ENCODE measurements around the gene PIGS. TPM values are rescaled to one million over a fixed set of nuclear protein-coding genes. Genes with fewer than 3 reads are reported as not detected.

PIGS gene
- total RNA-seq, 2 donors from 2014 or later = 33.2 to 38.9 TPM

DNA sequence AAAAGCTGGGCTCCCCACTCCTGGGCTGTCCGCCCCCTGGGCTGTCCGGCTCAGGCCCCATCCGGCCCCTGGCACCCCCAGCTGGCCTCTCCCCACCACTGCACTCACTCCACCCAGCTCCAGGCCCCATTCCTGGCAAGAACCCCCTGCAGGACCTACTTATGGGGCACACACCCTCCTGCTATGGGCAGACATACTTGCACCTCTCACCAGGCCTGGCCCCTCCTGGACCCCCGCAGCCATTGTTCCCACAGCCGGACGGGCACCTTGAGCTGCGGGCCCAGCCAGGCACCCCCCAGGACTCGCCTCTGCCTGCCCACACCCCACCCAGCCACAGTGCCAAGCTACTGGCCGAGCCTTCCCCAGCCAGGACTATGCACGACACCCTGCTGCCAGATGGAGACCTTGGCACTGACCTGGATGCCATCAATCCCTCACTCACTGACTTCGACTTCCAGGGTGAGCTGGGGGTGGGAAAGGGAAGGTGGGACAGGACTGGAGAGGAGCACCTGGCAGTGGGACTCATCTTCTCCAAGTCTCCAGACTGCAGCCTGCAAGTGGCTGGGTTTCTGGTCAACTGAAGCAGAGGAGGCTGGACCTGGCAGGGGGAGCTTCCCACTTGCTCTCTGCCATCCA lies 36.5 kb downstream of the PIGS start:
- H3K27ac Mint-ChIP-seq = no peak overlapping the region
- H3K27me3 Mint-ChIP-seq = no peaks in the 10 kb centered on the region
- no peaks in the 10 kb centered on the region for H3K9me3 Mint-ChIP-seq
- no peaks in the 10 kb centered on the region for H3K4me1 Mint-ChIP-seq
- no peak for ATAC-seq (replicated peaks)
- H3K36me3 Mint-ChIP-seq (ENCODE audit: low read depth) = no peaks in the 10 kb centered on the region
- H3K4me3 Mint-ChIP-seq = no peak overlapping the region

DNA sequence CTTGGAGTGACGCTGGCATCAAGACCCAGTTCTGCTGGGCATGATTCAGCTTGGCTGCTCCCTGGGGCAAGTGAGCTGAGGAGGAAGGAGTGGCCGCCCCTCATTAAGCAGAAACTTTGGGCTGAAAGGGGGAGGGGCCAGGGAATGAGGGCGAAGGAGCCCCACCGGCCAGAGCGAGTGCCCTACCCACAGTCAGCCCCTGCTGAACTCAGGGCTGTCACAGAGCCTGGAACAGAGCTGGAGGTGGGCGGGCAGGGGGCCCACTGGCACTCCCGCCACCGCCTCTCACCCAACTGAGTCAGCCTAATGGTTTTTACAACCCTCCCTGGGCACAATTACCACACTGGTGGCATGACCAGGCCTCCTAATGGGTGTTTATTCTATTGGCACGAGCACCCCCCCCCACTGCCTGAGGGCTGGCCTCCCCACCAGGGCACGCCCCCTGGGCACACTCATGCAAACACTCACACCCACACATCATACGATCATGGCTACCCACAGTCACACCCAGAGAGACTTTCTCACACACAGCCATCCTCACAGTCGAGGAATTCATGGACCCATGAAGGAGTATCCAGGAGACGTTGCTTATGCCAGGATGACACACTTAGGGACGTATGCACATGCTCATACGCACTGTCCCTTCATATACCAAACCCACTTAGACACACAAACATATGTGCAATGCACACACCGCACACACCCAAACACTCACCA lies 38.1 kb downstream of the PIGS start:
- no peak for ATAC-seq (replicated peaks)

DNA sequence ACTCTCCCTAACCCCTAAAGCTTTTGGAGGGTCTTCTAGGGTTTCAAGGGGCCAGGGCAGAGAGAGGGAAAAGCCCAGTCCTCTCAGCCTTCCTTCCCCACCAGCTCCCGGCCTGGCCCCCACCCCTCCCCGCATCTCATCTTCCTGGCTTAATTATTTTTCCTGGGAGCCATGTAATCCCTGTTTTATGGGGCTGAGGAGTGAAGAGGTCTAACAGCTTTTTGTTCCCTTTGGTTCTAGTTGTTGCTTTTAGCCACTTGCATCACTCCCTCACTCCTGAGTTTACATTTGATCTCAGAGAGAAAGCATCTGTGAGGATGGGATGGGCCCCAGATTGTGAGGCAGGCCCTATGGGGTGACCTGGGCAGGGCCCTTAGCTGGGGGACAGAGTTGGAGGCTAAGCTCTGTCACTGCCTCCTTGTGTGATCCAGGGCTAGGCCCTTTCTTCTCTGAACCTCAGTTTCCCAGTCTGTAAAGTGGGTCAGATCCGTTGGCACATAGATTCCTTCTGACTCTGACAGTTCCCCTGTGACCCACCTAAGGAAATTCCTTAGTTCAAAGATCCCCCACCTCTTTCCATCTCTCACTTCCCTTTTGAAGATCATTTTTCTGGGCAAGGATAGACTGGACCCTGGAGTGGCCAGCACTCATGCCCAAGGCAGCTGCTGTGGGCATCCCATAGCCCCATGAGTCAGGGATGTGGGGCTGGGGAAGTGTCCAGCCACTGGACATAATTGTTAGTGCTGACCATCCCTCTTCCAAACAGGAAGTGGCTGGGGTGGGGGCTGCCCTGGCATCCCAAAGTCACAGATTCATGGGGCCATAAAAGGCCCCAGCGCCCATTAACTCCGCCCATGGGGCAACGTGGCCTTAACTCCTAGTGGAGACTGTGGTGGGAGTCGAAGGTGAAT lies 39.0 kb downstream of the PIGS start:
- no peaks in the 10 kb centered on the region for H3K9me3 Mint-ChIP-seq
- no peak overlapping the region for H3K4me3 Mint-ChIP-seq
- no peak for ATAC-seq (replicated peaks)
- no peaks in the 10 kb centered on the region for H3K27me3 Mint-ChIP-seq
- H3K27ac Mint-ChIP-seq = no peak overlapping the region
- H3K4me1 Mint-ChIP-seq = no peaks in the 10 kb centered on the region
- no peaks in the 10 kb centered on the region for H3K36me3 Mint-ChIP-seq (ENCODE audit: low read depth)

More for the DNA sequence above, 38.1 kb downstream of the PIGS start:
- H3K27me3 Mint-ChIP-seq = no peaks in the 10 kb centered on the region
- H3K27ac Mint-ChIP-seq = no peak overlapping the region
- no peak overlapping the region for H3K4me3 Mint-ChIP-seq
- no peaks in the 10 kb centered on the region for H3K36me3 Mint-ChIP-seq (ENCODE audit: low read depth)
- H3K4me1 Mint-ChIP-seq = no peaks in the 10 kb centered on the region
- H3K9me3 Mint-ChIP-seq = no peaks in the 10 kb centered on the region

DNA sequence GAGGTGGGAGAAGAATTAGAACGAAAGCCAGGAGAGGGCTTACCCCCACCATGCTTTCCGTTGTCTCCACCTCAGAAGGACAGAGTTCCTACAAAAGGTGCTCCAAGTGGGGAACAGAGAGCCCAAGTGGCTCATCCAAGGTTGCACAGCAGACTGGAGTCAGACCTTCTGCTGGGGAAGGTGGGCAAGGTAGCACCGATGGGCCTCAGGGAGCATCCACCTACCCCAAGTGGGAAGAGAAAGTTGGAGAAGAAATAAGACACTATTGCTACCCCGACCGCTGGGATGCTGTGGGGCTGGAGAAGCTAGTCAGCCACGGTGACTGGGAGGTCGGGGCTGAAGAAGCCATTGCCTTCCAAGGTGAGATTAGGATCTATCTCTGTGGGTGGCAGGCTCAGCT lies 40.4 kb downstream of the PIGS start:
- Mint-ChIP-seq H3K27me3 (no peaks in the 10 kb centered on the region), H3K27ac (no peak overlapping the region)

DNA sequence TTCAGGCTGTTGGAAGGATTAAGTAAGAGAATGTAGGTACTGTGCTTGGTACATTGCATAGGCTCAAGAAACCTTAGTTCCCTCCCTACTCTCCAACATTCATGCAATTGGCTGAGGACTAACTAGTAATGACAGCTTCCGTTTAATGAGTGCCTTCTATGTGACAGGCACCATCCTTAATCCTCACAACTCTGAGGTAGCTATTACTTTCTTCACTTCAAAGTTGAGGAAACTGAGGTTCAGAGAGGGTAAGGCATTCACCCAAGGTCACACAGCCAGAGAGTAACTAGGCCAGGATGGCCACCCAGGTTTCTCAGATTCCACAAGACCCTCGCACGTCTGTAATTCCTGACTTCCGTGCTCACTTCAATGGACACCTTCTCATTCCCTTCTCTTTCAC lies 41.1 kb downstream of the PIGS start:
- H3K27me3 Mint-ChIP-seq = no peaks in the 10 kb centered on the region
- H3K9me3 Mint-ChIP-seq = no peaks in the 10 kb centered on the region
- H3K4me3 Mint-ChIP-seq = no peak overlapping the region
- ATAC-seq (replicated peaks) = no peak
- no peaks in the 10 kb centered on the region for H3K36me3 Mint-ChIP-seq (ENCODE audit: low read depth)
- H3K27ac Mint-ChIP-seq = no peak overlapping the region
- no peaks in the 10 kb centered on the region for H3K4me1 Mint-ChIP-seq

More for the DNA sequence above, 40.4 kb downstream of the PIGS start:
- Mint-ChIP-seq H3K9me3 (no peaks in the 10 kb centered on the region), H3K4me3 (no peak overlapping the region), H3K36me3 (ENCODE audit: low read depth) (no peaks in the 10 kb centered on the region), H3K4me1 (no peaks in the 10 kb centered on the region)
- no peak for ATAC-seq (replicated peaks)

DNA sequence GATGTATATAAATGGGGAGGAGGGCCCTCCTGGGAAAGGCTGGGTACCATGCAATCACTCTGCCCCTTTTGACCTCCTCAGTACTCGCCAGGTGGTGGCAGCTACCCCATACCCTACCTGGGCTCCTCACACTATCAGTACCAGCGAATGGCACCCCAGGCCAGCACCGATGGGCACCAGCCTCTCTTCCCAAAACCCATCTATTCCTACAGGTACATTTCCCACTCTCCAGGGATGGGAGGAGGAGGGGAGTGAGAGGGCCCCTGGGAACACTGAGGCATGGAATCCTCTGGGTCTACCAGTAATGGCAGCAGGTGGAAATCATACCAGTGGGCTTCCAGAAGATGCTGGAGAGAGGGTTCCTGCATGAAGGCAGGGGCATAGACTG lies 42.3 kb downstream of the PIGS start:
- no peaks in the 10 kb centered on the region for H3K36me3 Mint-ChIP-seq (ENCODE audit: low read depth)
- no peaks in the 10 kb centered on the region for H3K27me3 Mint-ChIP-seq
- H3K27ac Mint-ChIP-seq = no peak overlapping the region
- H3K4me1 Mint-ChIP-seq = no peaks in the 10 kb centered on the region
- no peaks in the 10 kb centered on the region for H3K9me3 Mint-ChIP-seq
- ATAC-seq (replicated peaks) = no peak
- no peak overlapping the region for H3K4me3 Mint-ChIP-seq

DNA sequence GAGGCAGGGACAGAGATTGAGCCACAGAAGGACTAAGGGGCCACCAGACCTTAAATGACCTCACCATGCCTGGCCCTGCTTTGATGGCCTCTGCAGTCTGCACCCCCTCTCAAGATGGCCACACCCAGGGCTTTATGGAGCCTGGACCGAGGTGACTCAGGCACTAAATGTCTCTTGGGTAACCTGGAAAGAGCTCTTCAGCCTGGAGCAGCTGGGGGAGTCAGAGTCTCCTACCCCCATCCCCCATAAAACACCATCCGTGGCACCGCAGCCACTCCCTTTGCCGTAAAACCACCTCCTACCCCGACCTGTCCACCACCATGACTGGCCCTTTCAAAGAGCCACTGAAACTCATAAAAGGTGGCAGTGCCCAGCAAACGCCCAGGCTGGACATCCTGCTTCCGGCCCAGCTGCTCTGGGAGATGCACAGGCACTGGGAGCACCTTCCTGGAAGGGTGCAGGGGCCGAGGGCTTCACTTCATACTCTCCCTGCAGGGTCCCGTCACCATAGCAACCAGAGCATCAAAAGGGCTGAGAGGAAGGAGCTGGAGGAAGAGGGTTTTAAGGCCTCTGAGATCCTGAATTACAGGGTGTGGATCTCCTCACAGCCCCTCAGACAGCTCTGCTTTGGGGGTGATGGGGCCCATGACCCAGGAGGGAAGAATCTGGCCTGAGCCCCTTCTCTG lies 42.9 kb downstream of the PIGS start:
- H3K27me3 Mint-ChIP-seq = no peaks in the 10 kb centered on the region
- H3K36me3 Mint-ChIP-seq (ENCODE audit: low read depth) = no peaks in the 10 kb centered on the region
- H3K27ac Mint-ChIP-seq = no peak overlapping the region
- no peaks in the 10 kb centered on the region for H3K9me3 Mint-ChIP-seq
- no peaks in the 10 kb centered on the region for H3K4me1 Mint-ChIP-seq
- no peak for ATAC-seq (replicated peaks)
- H3K4me3 Mint-ChIP-seq = no peak overlapping the region

DNA sequence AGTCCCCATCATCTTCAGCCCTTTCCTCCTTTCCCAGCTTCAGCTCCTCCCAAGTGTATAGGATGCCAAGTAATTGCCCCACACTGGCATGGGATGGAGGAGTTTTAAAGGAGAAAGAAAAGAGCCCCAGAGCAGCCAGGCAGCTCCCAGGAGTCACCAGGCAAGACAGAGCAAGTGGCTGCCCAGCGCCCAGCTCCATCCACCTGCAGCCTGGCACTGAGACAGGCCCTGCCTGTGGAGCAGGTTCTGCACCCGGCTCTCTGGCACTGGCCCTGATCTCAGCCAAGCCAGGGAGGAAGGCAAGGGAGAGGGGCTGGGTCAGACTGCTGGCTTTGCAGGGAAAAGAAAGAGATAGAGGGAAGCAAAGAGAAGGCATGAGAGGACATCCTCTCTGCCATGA lies 43.5 kb downstream of the PIGS start:
- H3K27me3 Mint-ChIP-seq = no peaks in the 10 kb centered on the region
- no peak overlapping the region for H3K27ac Mint-ChIP-seq
- H3K36me3 Mint-ChIP-seq (ENCODE audit: low read depth) = no peaks in the 10 kb centered on the region

DNA sequence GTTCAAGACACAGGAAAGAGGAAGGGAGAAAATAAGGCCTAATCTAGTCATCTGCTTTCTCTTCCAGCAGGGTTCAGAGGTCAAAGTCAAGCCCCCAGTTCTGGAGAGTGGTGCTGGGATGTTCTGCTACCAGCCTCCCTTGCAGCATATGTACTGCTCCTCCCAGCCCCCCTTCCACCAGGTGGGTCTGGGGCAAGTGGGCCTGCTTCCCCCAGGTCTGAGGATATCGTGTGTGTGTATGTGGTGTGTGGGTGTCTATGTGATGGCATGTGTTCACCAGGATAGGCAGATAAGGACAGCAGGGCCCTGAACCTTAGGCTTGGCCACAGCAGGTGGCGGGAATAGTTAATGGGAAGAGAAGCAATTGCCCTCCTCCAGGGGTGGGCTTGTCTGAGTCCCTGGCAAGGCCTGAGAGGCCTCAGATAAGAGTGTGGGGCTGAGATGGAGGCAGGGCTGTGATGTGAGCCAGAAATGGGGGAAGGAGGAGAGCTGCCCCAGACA lies 44.1 kb downstream of the PIGS start:
- Mint-ChIP-seq H3K27ac (no peak overlapping the region), H3K9me3 (no peaks in the 10 kb centered on the region), H3K4me3 (no peak overlapping the region), H3K4me1 (no peaks in the 10 kb centered on the region), H3K27me3 (no peaks in the 10 kb centered on the region), H3K36me3 (ENCODE audit: low read depth) (no peaks in the 10 kb centered on the region)
- no peak for ATAC-seq (replicated peaks)

More for the DNA sequence above, 43.5 kb downstream of the PIGS start:
- Mint-ChIP-seq H3K4me3 (no peak overlapping the region), H3K9me3 (no peaks in the 10 kb centered on the region), H3K4me1 (no peaks in the 10 kb centered on the region)
- ATAC-seq (replicated peaks) = no peak

DNA sequence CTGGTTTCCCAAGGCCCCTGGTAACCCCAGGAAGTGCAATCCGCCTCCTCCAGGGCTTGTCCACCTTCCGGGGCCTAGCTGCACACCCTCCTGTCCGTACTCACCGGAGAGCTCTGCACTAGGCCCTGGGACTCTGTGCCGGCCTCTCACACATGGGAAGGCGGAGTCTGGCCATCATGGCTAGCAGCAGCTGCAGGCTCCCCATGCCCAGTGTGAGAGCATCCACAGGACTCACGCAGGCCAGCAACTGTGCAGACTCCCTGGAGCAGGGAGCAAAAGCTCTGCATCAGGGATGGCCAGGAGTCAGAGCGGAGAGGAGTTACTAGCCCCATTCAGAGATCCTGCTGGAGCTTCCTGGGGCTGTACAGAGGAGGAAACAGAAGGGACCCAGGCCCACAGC lies 44.9 kb downstream of the PIGS start:
- Mint-ChIP-seq H3K36me3 (ENCODE audit: low read depth) (no peaks in the 10 kb centered on the region), H3K27ac (no peak overlapping the region), H3K4me3 (no peak overlapping the region), H3K9me3 (no peaks in the 10 kb centered on the region), H3K4me1 (no peaks in the 10 kb centered on the region), H3K27me3 (no peaks in the 10 kb centered on the region)
- no peak for ATAC-seq (replicated peaks)

DNA sequence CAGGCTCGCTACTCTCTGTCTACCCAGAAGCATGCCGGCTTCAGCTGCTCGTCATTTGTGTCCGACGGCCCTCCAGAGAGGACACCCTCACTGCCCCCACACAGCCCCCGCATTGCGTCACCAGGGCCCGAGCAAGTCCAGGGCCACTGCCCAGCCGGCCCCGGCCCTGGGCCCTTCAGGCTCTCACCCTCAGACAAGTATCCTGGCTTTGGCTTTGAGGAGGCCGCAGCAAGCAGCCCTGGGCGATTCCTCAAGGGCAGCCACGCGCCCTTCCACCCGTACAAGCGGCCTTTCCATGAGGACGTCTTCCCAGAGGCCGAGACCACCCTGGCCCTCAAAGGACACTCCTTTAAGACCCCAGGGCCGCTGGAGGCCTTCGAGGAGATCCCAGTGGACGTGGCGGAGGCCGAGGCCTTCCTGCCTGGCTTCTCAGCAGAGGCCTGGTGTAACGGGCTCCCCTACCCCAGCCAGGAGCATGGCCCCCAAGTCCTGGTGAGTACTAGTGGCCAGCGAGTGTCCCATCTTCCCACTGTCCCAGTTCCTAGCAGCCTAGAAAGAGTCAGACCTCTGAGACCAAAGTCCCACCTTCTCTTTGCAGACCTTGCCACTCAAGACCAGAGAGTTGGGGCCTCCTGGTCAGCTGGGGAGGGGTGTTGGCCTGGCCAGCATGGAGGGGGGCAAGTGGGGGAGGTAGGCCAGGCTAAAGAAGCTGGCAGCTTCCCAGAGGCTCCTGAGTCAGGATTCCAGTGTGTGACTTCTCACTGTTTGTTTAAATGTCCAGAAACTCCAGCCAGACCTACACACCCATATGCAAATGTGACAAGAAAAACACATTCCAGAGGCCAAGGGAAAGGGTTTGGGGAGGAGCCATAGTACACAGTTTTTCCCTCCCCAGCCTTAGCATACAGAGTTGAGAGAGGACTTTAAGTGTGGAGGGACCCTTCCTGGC lies 46.6 kb downstream of the PIGS start:
- no peaks in the 10 kb centered on the region for H3K9me3 Mint-ChIP-seq
- no peaks in the 10 kb centered on the region for H3K4me1 Mint-ChIP-seq
- H3K4me3 Mint-ChIP-seq = no peak overlapping the region
- ATAC-seq (replicated peaks) = no peak
- no peak overlapping the region for H3K27ac Mint-ChIP-seq
- H3K27me3 Mint-ChIP-seq = no peaks in the 10 kb centered on the region
- H3K36me3 Mint-ChIP-seq (ENCODE audit: low read depth) = no peaks in the 10 kb centered on the region

DNA sequence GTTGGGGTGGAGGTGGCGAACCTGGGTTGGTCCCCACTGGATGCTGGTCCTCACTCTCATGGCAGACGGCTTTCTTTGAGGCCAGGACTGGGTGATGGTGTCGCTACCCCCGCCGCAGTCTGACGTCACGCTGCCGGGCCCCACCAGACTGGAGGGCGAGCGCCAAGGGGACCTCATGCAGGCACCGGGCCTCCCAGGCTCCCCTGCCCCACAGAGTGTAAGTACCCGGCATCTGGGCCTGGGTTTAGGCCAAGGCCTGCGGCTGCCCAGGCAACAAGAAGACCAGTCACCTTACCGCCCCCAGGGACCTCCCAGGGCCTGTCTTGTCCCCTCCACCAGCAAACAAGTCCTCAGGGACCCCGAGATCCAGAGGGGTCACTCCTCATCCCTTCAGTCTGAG lies 47.4 kb downstream of the PIGS start:
- Mint-ChIP-seq H3K4me1 (no peaks in the 10 kb centered on the region), H3K4me3 (no peak overlapping the region), H3K27me3 (no peaks in the 10 kb centered on the region), H3K27ac (no peak overlapping the region), H3K36me3 (ENCODE audit: low read depth) (no peaks in the 10 kb centered on the region), H3K9me3 (no peaks in the 10 kb centered on the region)
- ATAC-seq (replicated peaks) = no peak

DNA sequence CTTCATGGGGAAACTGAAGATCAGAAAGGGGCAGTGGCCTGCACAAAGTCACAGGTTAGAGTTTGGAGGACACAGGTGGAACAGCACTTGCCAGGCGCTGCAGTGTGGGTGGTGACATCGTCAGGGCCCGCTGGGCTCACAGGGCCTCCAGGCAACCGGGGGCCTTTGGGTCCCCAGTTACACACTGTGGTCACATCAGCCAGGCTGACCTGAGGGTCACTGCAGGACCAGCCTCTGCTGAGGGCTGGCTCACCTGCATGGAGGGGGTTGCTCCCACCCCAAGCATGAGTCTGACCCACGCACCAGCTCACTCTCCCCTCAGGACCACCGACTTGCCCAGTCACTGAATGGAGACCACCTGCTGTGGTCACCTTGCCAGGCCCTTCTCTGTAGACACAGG lies 48.1 kb downstream of the PIGS start:
- ATAC-seq (replicated peaks) = no peak
- no peaks in the 10 kb centered on the region for H3K27me3 Mint-ChIP-seq
- no peaks in the 10 kb centered on the region for H3K9me3 Mint-ChIP-seq
- no peaks in the 10 kb centered on the region for H3K4me1 Mint-ChIP-seq
- no peak overlapping the region for H3K4me3 Mint-ChIP-seq
- H3K36me3 Mint-ChIP-seq (ENCODE audit: low read depth) = no peaks in the 10 kb centered on the region
- H3K27ac Mint-ChIP-seq = no peak overlapping the region

All from activated T-helper 17 cell treated with anti-CD3 and anti-CD28 coated beads, Interleukin-2, amount 50 U/mL, for 72 hours (primary cell).